Smooth muscle cell (in vitro differentiated cells): ENCODE results near the gene GGT5. TPM values are rescaled to one million over a fixed set of nuclear protein-coding genes. Genes with fewer than 3 reads are reported as not detected.
"Not testable (repeated sequence)": the region's sequence is repeated elsewhere in the genome, so short reads cannot be mapped to it uniquely, and the experiment has no call there.

Experiments used
- DNase-seq: peaks from one replicate; lab custom pipeline; 2025; ENCODE audit not compliant: unreplicated experiment; lab: John Stamatoyannopoulos, UW
- H2AFZ ChIP-seq: fragments of 200-600 bp; sonication (generic); 2 replicates; pipeline ENCODE4 v1.6.0; 2016; ENCODE audit warnings: antibody characterized with exemption, low read depth, mild to moderate bottlenecking
- H3F3A ChIP-seq: fragments of 200-600 bp; sonication (generic); 2 replicates; pipeline ENCODE4 v1.6.0; 2017; ENCODE audit warnings: antibody characterized with exemption, low read depth
- H3K27ac ChIP-seq: fragments of 200-600 bp; sonication (generic); 2 replicates; pipeline ENCODE4 v1.5.1; 2016; ENCODE audit warnings: low read depth, mild to moderate bottlenecking
- H3K27me3 ChIP-seq: fragments of 200-600 bp; sonication (generic); 2 replicates; pipeline ENCODE4 v1.6.1; 2016; ENCODE audit warnings: low read depth, mild to moderate bottlenecking
- H3K36me3 ChIP-seq: fragments of 200-600 bp; sonication (generic); 2 replicates; pipeline ENCODE4 v1.5.1; 2016; ENCODE audit warnings: low read depth
- H3K4me1 ChIP-seq: fragments of 200-600 bp; sonication (generic); 2 replicates; pipeline ENCODE4 v1.5.1; 2016; ENCODE audit warnings: low read depth
- H3K4me2 ChIP-seq: fragments of 200-600 bp; sonication (generic); 2 replicates; pipeline ENCODE4 v1.6.0; 2016; ENCODE audit warnings: mild to moderate bottlenecking
- H3K4me3 ChIP-seq: fragments of 200-600 bp; sonication (generic); 2 replicates; pipeline ENCODE4 v1.5.1; 2016; ENCODE audit warnings: mild to moderate bottlenecking
- H3K79me2 ChIP-seq: fragments of 200-600 bp; sonication (generic); 2 replicates; pipeline ENCODE4 v1.6.0; 2016; ENCODE audit warnings: low read depth, mild to moderate bottlenecking
- H3K9ac ChIP-seq: fragments of 200-600 bp; sonication (generic); 2 replicates; pipeline ENCODE4 v1.6.0; 2016; ENCODE audit warnings: low read depth
- H3K9me3 ChIP-seq: fragments of 200-600 bp; sonication (generic); replicated peaks from 2 replicates; pipeline ENCODE4 v1.5.1; 2016; ENCODE audit warnings: low read depth
- H4K20me1 ChIP-seq: fragments of 200-600 bp; sonication (generic); 2 replicates; pipeline ENCODE4 v1.6.0; 2016; ENCODE audit warnings: low read depth
- WGBS: methylation state at CpG from one replicate; pipeline ENCODE4 v1.1.7; 2016; ENCODE audit warnings: low lambda C conversion rate; 5-methylcytosine and 5-hydroxymethylcytosine counted together
- polyA plus RNA-seq: library from polyadenylated mRNA; unstranded; fragments of >200 nt; fragmentation: Nextera tagmentation; extraction: Ambion mirVana; gene quantifications from 2 replicates; pipeline ENCODE4 v1.2.1, GENCODE V29; 2016
- total RNA-seq: library from RNA; depleted of rRNA; stranded (reverse); fragments of >200 nt; gene quantifications from 2 replicates; pipeline ENCODE4 v1.2.3, GENCODE V29; 2014
- TF ChIP-seq, protein P1 (sequence below): fragments of 200-600 bp; sonication (generic); IDR thresholded peaks from 2 replicates; pipeline ENCODE4 v1.5.1; 2017; ENCODE audit warnings: borderline replicate concordance, mild to moderate bottlenecking, antibody characterized with exemption; ENCODE audit not compliant: insufficient read depth, poor library complexity, severe bottlenecking

The GGT5 gene
- total and polyA plus RNA-seq, 2 experiments from 2014 or later = 3.7 to 12.8 TPM

GRCh38 chr22:24247564-24248344, 2.9 kb upstream of the GGT5 start:
- WGBS = 48% methylated on average over 23 of the region's 23 CpGs
- Histone ChIP-seq H4K20me1 (no peaks in the 10 kb centered on the region), H3K9me3 (no peaks in the 10 kb centered on the region), H3K27me3 (no peaks in the 10 kb centered on the region), H3K4me3 (no peak overlapping the region), H3K4me2 (no peak overlapping the region), H3K79me2 (no peaks in the 10 kb centered on the region), H3K4me1 (peaks cover 12% of the 10 kb centered on the region), H3K36me3 (no peaks in the 10 kb centered on the region), H2AFZ (no peak overlapping the region), H3K27ac (no peak overlapping the region), H3K9ac (no peak overlapping the region), H3F3A (no peaks in the 10 kb centered on the region)
- TF ChIP-seq, protein P1, sequence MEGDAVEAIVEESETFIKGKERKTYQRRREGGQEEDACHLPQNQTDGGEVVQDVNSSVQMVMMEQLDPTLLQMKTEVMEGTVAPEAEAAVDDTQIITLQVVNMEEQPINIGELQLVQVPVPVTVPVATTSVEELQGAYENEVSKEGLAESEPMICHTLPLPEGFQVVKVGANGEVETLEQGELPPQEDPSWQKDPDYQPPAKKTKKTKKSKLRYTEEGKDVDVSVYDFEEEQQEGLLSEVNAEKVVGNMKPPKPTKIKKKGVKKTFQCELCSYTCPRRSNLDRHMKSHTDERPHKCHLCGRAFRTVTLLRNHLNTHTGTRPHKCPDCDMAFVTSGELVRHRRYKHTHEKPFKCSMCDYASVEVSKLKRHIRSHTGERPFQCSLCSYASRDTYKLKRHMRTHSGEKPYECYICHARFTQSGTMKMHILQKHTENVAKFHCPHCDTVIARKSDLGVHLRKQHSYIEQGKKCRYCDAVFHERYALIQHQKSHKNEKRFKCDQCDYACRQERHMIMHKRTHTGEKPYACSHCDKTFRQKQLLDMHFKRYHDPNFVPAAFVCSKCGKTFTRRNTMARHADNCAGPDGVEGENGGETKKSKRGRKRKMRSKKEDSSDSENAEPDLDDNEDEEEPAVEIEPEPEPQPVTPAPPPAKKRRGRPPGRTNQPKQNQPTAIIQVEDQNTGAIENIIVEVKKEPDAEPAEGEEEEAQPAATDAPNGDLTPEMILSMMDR = peak; percentile 70
- peak; percentile 75 for DNase-seq

DNA sequence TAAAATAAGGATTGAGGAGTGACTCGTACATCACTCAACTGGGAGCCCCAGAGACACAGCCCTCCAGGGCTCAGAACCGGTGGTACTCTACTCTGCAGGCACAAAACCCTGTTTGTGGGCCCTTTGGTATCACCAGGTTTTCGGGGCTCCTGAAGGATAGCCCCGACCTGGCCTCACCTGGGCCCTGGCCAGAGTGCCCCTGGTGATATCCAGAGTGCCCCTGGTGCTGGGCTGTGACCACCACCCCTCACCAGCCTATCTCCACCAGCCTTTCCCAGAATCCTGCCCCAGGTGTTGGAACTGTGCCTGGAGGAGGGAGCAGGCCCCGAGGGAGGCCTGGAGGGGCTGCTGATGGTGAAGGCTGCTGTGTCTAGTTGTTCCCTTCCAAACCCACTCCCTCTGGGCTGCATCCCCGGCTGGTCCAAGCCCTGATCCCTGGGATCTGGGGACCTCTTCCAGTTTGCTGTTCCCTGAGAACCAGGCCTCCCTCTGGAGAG, 2.2 kb upstream of the GGT5 start:
- Histone ChIP-seq H3K9ac (no peak overlapping the region), H2AFZ (no peak overlapping the region)

DNA sequence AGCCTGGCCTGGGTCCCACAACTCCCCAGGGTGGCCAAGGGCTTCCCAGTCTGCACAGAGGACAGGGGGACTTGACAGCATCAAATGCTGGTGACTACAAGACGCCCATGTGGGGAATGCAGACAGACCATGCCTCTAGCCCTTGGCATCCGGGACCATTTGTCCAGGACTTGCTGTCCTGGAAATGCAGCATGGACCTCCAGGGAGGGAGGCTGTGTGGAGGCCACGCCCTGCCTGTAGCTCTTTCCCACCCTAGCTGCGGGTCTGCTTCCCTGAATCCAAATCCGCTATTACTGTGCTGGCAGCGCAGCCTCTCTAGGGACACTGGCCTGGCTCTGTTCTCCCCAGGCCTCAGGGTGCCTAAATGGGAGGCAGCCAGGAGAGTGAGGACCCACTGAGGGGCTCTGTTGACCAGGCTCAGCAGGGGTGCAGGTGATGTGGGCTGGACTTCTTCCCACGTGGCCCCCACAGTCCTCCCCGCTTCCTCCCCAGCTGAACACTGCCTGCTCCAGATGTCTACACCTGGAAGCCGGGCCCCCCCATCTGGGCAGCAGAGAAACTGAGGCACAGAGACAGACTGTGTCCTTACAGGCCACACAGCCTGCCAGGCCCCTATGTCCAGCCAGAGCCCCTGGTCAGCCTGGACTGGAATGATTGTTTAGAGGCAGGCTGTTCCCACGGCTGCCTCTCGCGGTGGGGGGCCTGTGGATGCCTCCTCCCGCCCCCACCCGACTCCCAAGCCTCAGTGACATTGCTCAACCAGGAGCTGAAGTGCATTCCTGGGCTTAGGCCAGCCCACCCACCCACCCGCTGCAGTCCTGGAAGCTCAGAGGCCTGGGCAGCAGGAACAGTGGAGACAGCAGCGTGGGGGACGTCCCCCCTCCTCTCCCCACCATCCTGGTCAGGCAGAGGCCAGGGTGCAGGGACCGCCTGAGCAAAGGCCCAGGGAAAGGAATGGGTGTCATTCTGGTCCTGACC, 991 bp upstream of the GGT5 start:
- 36% methylated on average over 17 of the region's 18 CpGs for WGBS
- H3K27ac ChIP-seq = peak overlapping the region; percentile 75
- H3K27me3 ChIP-seq, H3K79me2 ChIP-seq, H3K9me3 ChIP-seq, H3K4me3 ChIP-seq, H3F3A ChIP-seq, H3K9ac ChIP-seq, H2AFZ ChIP-seq, H3K36me3 ChIP-seq, DNase-seq, H4K20me1 ChIP-seq: not testable (repeated sequence)
- peaks cover 17% of the 10 kb centered on the region for H3K4me1 ChIP-seq
- H3K4me2 ChIP-seq = peak overlapping the region; percentile 53

More for the DNA sequence above, 2.2 kb upstream of the GGT5 start:
- Histone ChIP-seq H3K79me2 (no peaks in the 10 kb centered on the region), H3K27me3 (no peaks in the 10 kb centered on the region), H3K4me1 (peaks cover 17% of the 10 kb centered on the region), H3K4me2 (peak overlapping the region; percentile 40), H3F3A (no peaks in the 10 kb centered on the region), H3K4me3 (no peak overlapping the region), H3K9me3 (no peaks in the 10 kb centered on the region), H3K27ac (peak overlapping the region; percentile 75), H4K20me1 (no peaks in the 10 kb centered on the region), H3K36me3 (no peaks in the 10 kb centered on the region)
- TF ChIP-seq, protein P1 = no peak
- no peak for DNase-seq
- WGBS = 63% methylated on average over 6 of the region's 6 CpGs

GRCh38 chr22:24244144-24244787, 616 bp downstream of the GGT5 start:
- Histone ChIP-seq H3K27ac (peak overlapping the region; percentile 13), H3K4me3 (no peak overlapping the region), H2AFZ (no peak overlapping the region), H4K20me1 (no peaks in the 10 kb centered on the region), H3K9me3 (no peaks in the 10 kb centered on the region), H3F3A (no peaks in the 10 kb centered on the region), H3K79me2 (no peaks in the 10 kb centered on the region), H3K36me3 (no peaks in the 10 kb centered on the region), H3K27me3 (no peaks in the 10 kb centered on the region), H3K9ac (no peak overlapping the region), H3K4me2 (peak overlapping the region; percentile 35), H3K4me1 (peaks cover 17% of the 10 kb centered on the region)
- 61% methylated on average over 15 of the region's 19 CpGs for WGBS
- no peak for DNase-seq
- TF ChIP-seq, protein P1 = no peak

DNA sequence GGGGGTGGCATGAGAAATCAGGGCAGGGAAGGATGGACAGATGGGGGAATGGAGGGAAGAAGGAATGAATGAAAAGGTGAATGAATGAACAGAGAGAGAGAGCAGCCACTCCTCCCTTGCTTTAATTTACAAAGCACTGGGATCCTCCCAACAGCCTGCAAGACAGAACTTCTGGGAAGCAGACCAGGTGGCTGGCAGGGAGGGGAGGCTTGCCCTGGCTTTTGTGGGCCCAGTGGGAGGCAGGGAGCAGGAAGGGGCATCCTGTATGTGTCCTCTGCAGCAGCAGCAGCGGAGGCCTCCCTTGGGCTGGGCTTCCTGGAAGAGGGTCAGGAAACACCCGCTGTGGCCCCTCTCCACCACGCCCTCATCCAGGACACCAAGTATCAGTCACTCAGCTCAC, 1.5 kb downstream of the GGT5 start:
- H3K4me1 ChIP-seq = peaks cover 17% of the 10 kb centered on the region
- not testable (repeated sequence) for H3K36me3 ChIP-seq, H3K9me3 ChIP-seq, H4K20me1 ChIP-seq, H3K9ac ChIP-seq, H3F3A ChIP-seq, H3K79me2 ChIP-seq, H3K27me3 ChIP-seq, H3K4me3 ChIP-seq, H2AFZ ChIP-seq, DNase-seq
- H3K4me2 ChIP-seq = peak overlapping the region; percentile 48
- peak overlapping the region; percentile 15 for H3K27ac ChIP-seq
- WGBS = 80% methylated on average over 3 of the region's 3 CpGs
